Astrocyte (in vitro differentiated cells and primary cell): Measurements from ENCODE around the gene CCR6. TPM values are rescaled to one million over a fixed set of nuclear protein-coding genes. Genes with fewer than 3 reads are reported as not detected.

Experiments used
- DNase-seq: peaks from one replicate; pipeline ENCODE4 v3.0.0-alpha.2; 2010; ENCODE audit warnings: low read depth
- FAIRE-seq: peaks from 2 replicates; lab custom pipeline; 2011; peaks lifted over from hg19 to GRCh38; lab: Jason Lieb, UNC
- H2AFZ ChIP-seq: 2 replicates; pipeline ENCODE4 v1.6.0; 2012; ENCODE audit warnings: low read depth, low read length, inconsistent platforms
- H3K27ac ChIP-seq: 2 replicates; pipeline ENCODE4 v1.5.1; 2011; ENCODE audit warnings: low read depth, low read length, inconsistent platforms
- H3K27me3 ChIP-seq: 2 replicates; pipeline ENCODE4 v1.6.0; 2011; ENCODE audit warnings: low read length, inconsistent platforms; ENCODE audit not compliant: insufficient read depth
- H3K36me3 ChIP-seq: 2 replicates; pipeline ENCODE4 v1.5.1; 2011; ENCODE audit warnings: low read length, inconsistent platforms; ENCODE audit not compliant: insufficient read depth
- H3K4me1 ChIP-seq: 2 replicates; pipeline ENCODE4 v1.5.1; 2011; ENCODE audit warnings: low read length, inconsistent platforms; ENCODE audit not compliant: insufficient read depth
- H3K4me2 ChIP-seq: 2 replicates; pipeline ENCODE4 v1.6.0; 2012; ENCODE audit warnings: low read length, inconsistent platforms
- H3K4me3 ChIP-seq: 2 replicates; pipeline ENCODE4 v1.5.1; 2011; ENCODE audit warnings: low read depth, mild to moderate bottlenecking, low read length, inconsistent platforms; ENCODE audit not compliant: insufficient read depth
- H3K79me2 ChIP-seq: 2 replicates; pipeline ENCODE4 v1.6.0; 2012; ENCODE audit warnings: mild to moderate bottlenecking, low read length, inconsistent platforms; ENCODE audit not compliant: insufficient read depth
- H3K9ac ChIP-seq: 2 replicates; pipeline ENCODE4 v1.6.0; 2012; ENCODE audit warnings: mild to moderate bottlenecking, low read length, inconsistent platforms
- H3K9me3 ChIP-seq: 2 replicates; pipeline ENCODE4 v1.5.1; 2012; ENCODE audit warnings: low read depth, mild to moderate bottlenecking, low read length, inconsistent platforms; ENCODE audit not compliant: insufficient read depth
- H4K20me1 ChIP-seq: 2 replicates; pipeline ENCODE4 v1.6.0; 2012; ENCODE audit warnings: low read length, inconsistent platforms; ENCODE audit not compliant: insufficient read depth
- H3K27ac Mint-ChIP-seq: one replicate; pipeline ENCODE4 v1.8.0; 2021; ENCODE audit warnings: mild to moderate bottlenecking, mixed read lengths; ENCODE audit not compliant: unreplicated experiment
- H3K27me3 Mint-ChIP-seq: one replicate; pipeline ENCODE4 v1.8.0; 2021; ENCODE audit warnings: low read depth, mixed read lengths; ENCODE audit not compliant: unreplicated experiment
- H3K36me3 Mint-ChIP-seq: one replicate; pipeline ENCODE4 v1.8.0; 2021; ENCODE audit warnings: low read depth, mixed read lengths; ENCODE audit not compliant: unreplicated experiment
- H3K4me1 Mint-ChIP-seq: one replicate; pipeline ENCODE4 v1.8.0; 2021; ENCODE audit warnings: low read depth, mixed read lengths; ENCODE audit not compliant: unreplicated experiment
- H3K4me3 Mint-ChIP-seq: one replicate; pipeline ENCODE4 v1.8.0; 2021; ENCODE audit warnings: mild to moderate bottlenecking, moderate library complexity, mixed read lengths; ENCODE audit not compliant: unreplicated experiment
- H3K9me3 Mint-ChIP-seq: one replicate; pipeline ENCODE4 v1.8.0; 2021; ENCODE audit warnings: mild to moderate bottlenecking, mixed read lengths; ENCODE audit not compliant: unreplicated experiment
- CTCF ChIP-seq: IDR thresholded peaks from 2 replicates; pipeline ENCODE4 v1.5.1; 2011; ENCODE audit warnings: low read depth, mild to moderate bottlenecking, inconsistent platforms, low read length, moderate library complexity; ENCODE audit not compliant: insufficient read depth
- EZH2 ChIP-seq: IDR thresholded peaks from 2 replicates; pipeline ENCODE4 v1.6.1; 2012; ENCODE audit warnings: mild to moderate bottlenecking, low read length, inconsistent platforms; ENCODE audit not compliant: insufficient read depth
- total RNA-seq: library from RNA; stranded (reverse); gene quantifications from 2 replicates; pipeline ENCODE4 v1.2.1, GENCODE V29; 2021

Gene CCR6
- total RNA-seq, 1 donor from 2014 or later, result not detected

DNA sequence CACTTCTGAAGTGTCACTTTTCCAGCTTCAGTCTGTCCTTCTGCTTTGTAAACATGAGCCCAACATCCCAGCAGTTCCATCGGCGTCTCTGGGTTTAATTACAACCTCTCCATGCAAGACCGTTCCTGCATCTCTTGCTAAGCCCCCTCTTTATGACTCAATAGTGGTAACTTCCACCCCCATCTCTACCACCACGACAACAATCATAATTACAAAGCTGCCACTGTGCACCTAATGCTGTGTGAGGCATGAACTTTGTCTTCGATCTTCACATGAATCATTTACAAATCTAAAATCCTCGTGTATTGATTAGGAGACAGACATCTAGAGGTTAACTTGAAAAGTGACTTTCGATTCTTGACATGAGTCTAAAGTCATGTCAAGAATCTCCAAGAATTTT lies 4.9 kb upstream of the CCR6 start:
- no peak for TF ChIP-seq EZH2
- no peak for TF ChIP-seq CTCF
- Mint-ChIP-seq H3K4me3 (no peak overlapping the region), H3K4me1 (no peaks in the 10 kb centered on the region), H3K27ac (no peak overlapping the region), H3K9me3 (peaks cover 2% of the 10 kb centered on the region), H3K27me3 (peaks cover 33% of the 10 kb centered on the region), H3K36me3 (no peaks in the 10 kb centered on the region)
- H3K79me2 ChIP-seq, result no peaks in the 10 kb centered on the region
- no peaks in the 10 kb centered on the region for H4K20me1 ChIP-seq
- no peak overlapping the region for H3K4me3 ChIP-seq
- FAIRE-seq (no peak), DNase-seq (no peak)
- H2AFZ ChIP-seq, result no peak overlapping the region
- H3K27ac ChIP-seq, result no peak overlapping the region
- H3K4me1 ChIP-seq, result no peaks in the 10 kb centered on the region
- no peaks in the 10 kb centered on the region for H3K9me3 ChIP-seq
- no peak overlapping the region for H3K9ac ChIP-seq
- no peak overlapping the region for H3K4me2 ChIP-seq
- no peaks in the 10 kb centered on the region for H3K27me3 ChIP-seq
- no peaks in the 10 kb centered on the region for H3K36me3 ChIP-seq

- DNase-seq, result no peak
- Histone ChIP-seq H3K4me3 (no peak overlapping the region), H3K9me3 (no peaks in the 10 kb centered on the region), H3K4me1 (no peaks in the 10 kb centered on the region), H3K79me2 (no peaks in the 10 kb centered on the region), H3K27ac (no peak overlapping the region), H3K36me3 (no peaks in the 10 kb centered on the region), H3K4me2 (no peak overlapping the region), H3K27me3 (no peaks in the 10 kb centered on the region), H2AFZ (no peak overlapping the region), H3K9ac (no peak overlapping the region), H4K20me1 (no peaks in the 10 kb centered on the region)
- TF ChIP-seq EZH2 (no peak), CTCF (no peak)
- no peaks in the 10 kb centered on the region for H3K36me3 Mint-ChIP-seq
- peaks cover 5% of the 10 kb centered on the region for H3K9me3 Mint-ChIP-seq
- H3K27ac Mint-ChIP-seq, result no peak overlapping the region
- no peaks in the 10 kb centered on the region for H3K4me1 Mint-ChIP-seq
- FAIRE-seq, result no peak
- no peak overlapping the region for H3K4me3 Mint-ChIP-seq
- H3K27me3 Mint-ChIP-seq, result peaks cover 33% of the 10 kb centered on the region
Measured at GRCh38 chr6:167118839-167119238, 4.1 kb upstream of the CCR6 start.

- no peaks in the 10 kb centered on the region for H3K36me3 Mint-ChIP-seq
- H3K27me3 Mint-ChIP-seq, result peaks cover 25% of the 10 kb centered on the region
- H3K27ac ChIP-seq, result no peak overlapping the region
- FAIRE-seq (no peak), DNase-seq (no peak)
- H3K9ac ChIP-seq, result no peak overlapping the region
- H3K27me3 ChIP-seq, result no peaks in the 10 kb centered on the region
- no peak overlapping the region for H3K4me3 ChIP-seq
- no peaks in the 10 kb centered on the region for H3K79me2 ChIP-seq
- no peak overlapping the region for H2AFZ ChIP-seq
- no peak overlapping the region for H3K4me2 ChIP-seq
- no peak overlapping the region for H3K27ac Mint-ChIP-seq
- H3K4me3 Mint-ChIP-seq, result no peak overlapping the region
- no peaks in the 10 kb centered on the region for H3K4me1 Mint-ChIP-seq
- H3K9me3 Mint-ChIP-seq, result peaks cover 5% of the 10 kb centered on the region
- TF ChIP-seq EZH2, result no peak
- no peak for TF ChIP-seq CTCF
- H3K9me3 ChIP-seq, result no peaks in the 10 kb centered on the region
- H3K36me3 ChIP-seq, result no peaks in the 10 kb centered on the region
- no peaks in the 10 kb centered on the region for H3K4me1 ChIP-seq
- H4K20me1 ChIP-seq, result no peaks in the 10 kb centered on the region
Measured at GRCh38 chr6:167119670-167120582, 3.0 kb upstream of the CCR6 start.
